DND-41 (cell line): ENCODE data around the gene MEX3C.
A peak's percentile ranks its signal among the peaks of the same experiment; 100 is the strongest.

Experiments used
- ATAC-seq: fragments of 200-7000 bp; cut with Tn5 transposase; 3 replicates; pipeline ENCODE4 v1.9.1; 2021; ENCODE audit warnings: low read depth; ENCODE audit not compliant: insufficient read depth
- DNase-seq: peaks from one replicate; pipeline ENCODE4 v3.0.0-alpha.2; 2020
- H2AFZ ChIP-seq: 2 replicates; pipeline ENCODE4 v1.6.0; 2012; ENCODE audit warnings: low read depth, low read length
- H3K27ac ChIP-seq: 2 replicates; pipeline ENCODE4 v1.5.1; 2012; ENCODE audit warnings: low read length, inconsistent platforms
- H3K27me3 ChIP-seq: fragments of 200-600 bp; sonication (generic); 2 replicates; pipeline ENCODE4 v1.6.0; 2012; ENCODE audit warnings: low read length, mild to moderate bottlenecking, inconsistent platforms; ENCODE audit not compliant: insufficient read depth, poor library complexity
- H3K36me3 ChIP-seq: 2 replicates; pipeline ENCODE4 v1.5.1; 2012; ENCODE audit warnings: low read length, inconsistent platforms; ENCODE audit not compliant: insufficient read depth
- H3K4me1 ChIP-seq: 2 replicates; pipeline ENCODE4 v1.5.1; 2012; ENCODE audit warnings: mild to moderate bottlenecking, low read length; ENCODE audit not compliant: insufficient read depth
- H3K4me2 ChIP-seq: 2 replicates; pipeline ENCODE4 v1.6.0; 2012; ENCODE audit warnings: mild to moderate bottlenecking, moderate library complexity, low read length, inconsistent platforms; ENCODE audit not compliant: insufficient read depth
- H3K4me3 ChIP-seq, 2 experiments: fragments of 200-600 bp in 1 of 2; shearing (Covaris generic) in 1 of 2; 2 replicates each; pipeline ENCODE4 v1.5.1; 2012 to 2016; ENCODE audit warnings: inconsistent platforms in 2 of 2, low read length in 2 of 2, mild to moderate bottlenecking in 2 of 2, low read depth in 1 of 2, moderate library complexity in 1 of 2
- H3K79me2 ChIP-seq: 2 replicates; pipeline ENCODE4 v1.6.0; 2012; ENCODE audit warnings: low read length, inconsistent platforms; ENCODE audit not compliant: insufficient read depth
- H3K9ac ChIP-seq: 2 replicates; pipeline ENCODE4 v1.6.0; 2012; ENCODE audit warnings: low read depth, mild to moderate bottlenecking, inconsistent platforms, low read length, moderate library complexity
- H3K9me3 ChIP-seq: 2 replicates; pipeline ENCODE4 v1.5.1; 2012; ENCODE audit warnings: low read length, moderate library complexity, mild to moderate bottlenecking, inconsistent platforms; ENCODE audit not compliant: insufficient read depth, severe bottlenecking
- H4K20me1 ChIP-seq: 2 replicates; pipeline ENCODE4 v1.6.0; 2012; ENCODE audit warnings: low read length; ENCODE audit not compliant: insufficient read depth
- EZH2 ChIP-seq: IDR thresholded peaks from 3 replicates; pipeline ENCODE4 v1.6.1; 2012; ENCODE audit warnings: borderline replicate concordance, low read depth, mild to moderate bottlenecking, moderate library complexity, low read length, inconsistent platforms; ENCODE audit not compliant: severe bottlenecking
- TF ChIP-seq, protein P1 (sequence below): IDR thresholded peaks from 2 replicates; pipeline ENCODE4 v1.5.1; 2012; ENCODE audit warnings: borderline replicate concordance, low read length, moderate library complexity, mild to moderate bottlenecking; ENCODE audit not compliant: poor library complexity, severe bottlenecking; ENCODE audit errors: extremely low read depth

The MEX3C gene

DNA sequence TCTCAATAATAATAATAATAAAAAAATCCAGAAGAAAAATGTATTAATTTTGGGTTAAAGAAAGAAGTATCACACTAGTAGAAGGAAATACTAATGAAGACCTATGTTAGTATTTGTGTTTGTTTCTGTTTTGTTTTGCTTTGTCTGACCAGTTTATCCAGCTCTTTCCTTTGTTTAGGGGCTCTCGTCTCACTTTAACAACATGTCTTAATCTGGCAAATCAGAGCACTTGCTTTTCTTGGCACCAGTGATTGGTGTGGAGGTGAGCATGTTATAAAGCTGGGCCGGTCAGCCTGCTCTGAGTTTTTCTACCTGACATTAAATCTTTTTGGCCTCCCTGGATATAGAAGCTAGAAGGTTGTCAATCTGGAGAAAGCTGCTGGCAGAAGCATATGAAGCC lies 15.1 kb upstream of the MEX3C start:
- no peaks in the 10 kb centered on the region for H3K4me1 ChIP-seq
- H3K27me3 ChIP-seq: no peaks in the 10 kb centered on the region
- no peak for TF ChIP-seq EZH2
- TF ChIP-seq, protein P1, sequence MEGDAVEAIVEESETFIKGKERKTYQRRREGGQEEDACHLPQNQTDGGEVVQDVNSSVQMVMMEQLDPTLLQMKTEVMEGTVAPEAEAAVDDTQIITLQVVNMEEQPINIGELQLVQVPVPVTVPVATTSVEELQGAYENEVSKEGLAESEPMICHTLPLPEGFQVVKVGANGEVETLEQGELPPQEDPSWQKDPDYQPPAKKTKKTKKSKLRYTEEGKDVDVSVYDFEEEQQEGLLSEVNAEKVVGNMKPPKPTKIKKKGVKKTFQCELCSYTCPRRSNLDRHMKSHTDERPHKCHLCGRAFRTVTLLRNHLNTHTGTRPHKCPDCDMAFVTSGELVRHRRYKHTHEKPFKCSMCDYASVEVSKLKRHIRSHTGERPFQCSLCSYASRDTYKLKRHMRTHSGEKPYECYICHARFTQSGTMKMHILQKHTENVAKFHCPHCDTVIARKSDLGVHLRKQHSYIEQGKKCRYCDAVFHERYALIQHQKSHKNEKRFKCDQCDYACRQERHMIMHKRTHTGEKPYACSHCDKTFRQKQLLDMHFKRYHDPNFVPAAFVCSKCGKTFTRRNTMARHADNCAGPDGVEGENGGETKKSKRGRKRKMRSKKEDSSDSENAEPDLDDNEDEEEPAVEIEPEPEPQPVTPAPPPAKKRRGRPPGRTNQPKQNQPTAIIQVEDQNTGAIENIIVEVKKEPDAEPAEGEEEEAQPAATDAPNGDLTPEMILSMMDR: no peak
- no peak for ATAC-seq
- H3K4me2 ChIP-seq: no peak overlapping the region
- no peak overlapping the region for H2AFZ ChIP-seq
- H3K9me3 ChIP-seq: no peaks in the 10 kb centered on the region
- no peak for DNase-seq
- no peaks in the 10 kb centered on the region for H4K20me1 ChIP-seq
- H3K36me3 ChIP-seq: no peaks in the 10 kb centered on the region
- no peak overlapping the region for H3K27ac ChIP-seq
- no peak overlapping the region for H3K9ac ChIP-seq
- H3K79me2 ChIP-seq: no peaks in the 10 kb centered on the region
- no peak overlapping the region for H3K4me3 ChIP-seq

DNA sequence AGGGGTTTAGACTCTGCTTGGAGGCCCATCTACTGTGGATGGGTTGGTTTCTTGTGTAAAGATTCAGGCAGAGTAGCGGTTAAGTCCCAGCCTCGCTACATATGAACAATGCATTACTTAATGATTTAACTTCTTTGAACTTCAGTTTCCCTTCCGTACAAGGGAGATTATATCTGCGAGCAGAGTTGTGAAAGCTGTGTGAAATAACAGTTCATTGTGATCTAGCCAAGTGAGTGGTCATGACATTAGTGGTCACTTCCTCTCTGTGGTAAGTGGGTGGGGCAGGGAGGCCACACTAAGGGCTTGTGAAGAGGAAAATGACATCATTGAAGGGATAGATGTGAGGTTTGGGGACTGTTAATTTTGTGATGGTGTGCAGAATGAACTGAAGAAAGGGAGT lies 14.1 kb upstream of the MEX3C start:
- no peaks in the 10 kb centered on the region for H3K9me3 ChIP-seq
- H3K27ac ChIP-seq: no peak overlapping the region
- H4K20me1 ChIP-seq: no peaks in the 10 kb centered on the region
- no peak for TF ChIP-seq EZH2
- TF ChIP-seq, protein P1: no peak
- no peaks in the 10 kb centered on the region for H3K79me2 ChIP-seq
- H3K4me3 ChIP-seq: no peak overlapping the region
- DNase-seq: no peak
- no peaks in the 10 kb centered on the region for H3K36me3 ChIP-seq
- peak; percentile 48 for ATAC-seq
- H3K9ac ChIP-seq: no peak overlapping the region
- no peak overlapping the region for H2AFZ ChIP-seq
- H3K4me1 ChIP-seq: no peaks in the 10 kb centered on the region
- H3K4me2 ChIP-seq: no peak overlapping the region
- H3K27me3 ChIP-seq: no peaks in the 10 kb centered on the region

DNA sequence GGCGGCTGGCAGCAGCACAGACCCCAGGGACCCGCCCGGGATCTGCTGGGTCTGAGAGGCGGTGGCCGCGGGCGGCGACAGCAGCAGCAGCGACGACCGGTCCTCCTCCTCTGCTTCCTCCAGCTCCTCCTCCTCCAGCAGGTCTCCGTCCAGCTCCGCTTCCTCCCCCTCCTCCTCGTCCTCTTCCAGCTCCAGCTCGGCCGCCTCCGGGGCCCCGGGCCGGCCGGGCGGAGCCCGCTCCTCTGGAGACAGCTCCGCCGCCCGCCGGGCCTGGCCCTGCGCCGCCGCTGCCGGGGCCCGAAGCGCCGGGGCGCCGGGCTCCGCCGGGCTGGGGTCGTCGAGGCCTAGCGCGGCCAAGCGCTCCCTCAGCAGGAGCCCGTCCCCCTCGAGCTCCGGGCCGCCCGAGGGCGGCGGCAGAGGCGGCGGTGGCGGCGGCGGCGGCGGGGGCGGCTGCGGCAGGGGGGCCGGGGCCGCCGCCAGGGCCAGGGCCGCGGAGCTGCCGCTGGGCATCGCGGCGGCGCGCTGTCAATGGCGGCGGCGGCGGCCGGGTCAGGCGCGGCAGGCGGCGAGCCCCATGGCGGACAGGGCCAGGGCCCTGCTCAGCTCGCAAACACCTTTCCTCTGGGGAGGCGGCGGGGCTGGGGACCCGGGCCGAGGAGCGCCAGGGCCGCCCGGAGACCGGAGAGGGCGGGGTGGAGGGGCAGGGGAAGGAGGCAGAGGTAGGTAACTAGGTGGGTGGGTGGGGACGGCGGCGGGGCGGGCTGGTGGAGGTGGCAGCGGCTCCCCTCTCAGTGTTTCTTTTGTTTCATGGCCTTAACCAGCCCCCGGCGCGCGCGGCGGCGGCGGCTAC lies 445 bp downstream of the MEX3C start:
- Histone ChIP-seq H3K27me3 (peaks cover 6% of the 10 kb centered on the region), H3K9me3 (no peaks in the 10 kb centered on the region), H2AFZ (peak overlapping the region; percentile 57), H3K4me3 (peak overlapping the region; percentile 73 to 93; a peak in 3 of 4 replicates), H3K4me2 (peak overlapping the region; percentile 88), H3K9ac (peak overlapping the region; percentile 87), H3K27ac (peak overlapping the region; percentile 90), H3K36me3 (peaks cover 15% of the 10 kb centered on the region; the same call in 1 of the 2 replicates), H3K79me2 (peaks cover 49% of the 10 kb centered on the region), H4K20me1 (peaks cover 35% of the 10 kb centered on the region), H3K4me1 (peaks cover 38% of the 10 kb centered on the region)
- ATAC-seq: no peak
- peak; percentile 54 for DNase-seq
- no peak for TF ChIP-seq EZH2
- TF ChIP-seq, protein P1: no peak
